Measurements from ENCODE around the gene BCKDHB.

GRCh38 chr6:80330961-80331360, 224.5 kb downstream of the BCKDHB start:
- TF ChIP-seq CTCF (IDR thresholded peaks at IDR 0.05), result no peak
- no peak for TF ChIP-seq POLR2A (IDR thresholded peaks at IDR 0.05)
